A549 (cell line): ENCODE data around the gene CPA3.

Experiments
- BHLHE40 ChIP-seq: IDR thresholded peaks from 2 replicates; pipeline ENCODE4 v1.6.1; 2012; ENCODE audit warnings: low read depth, low read length, inconsistent platforms
- EHMT2 ChIP-seq: fragments of 200-600 bp; sonication (generic); IDR thresholded peaks from 2 replicates; pipeline ENCODE4 v1.6.1; 2016; ENCODE audit warnings: antibody characterized with exemption, low read depth, mild to moderate bottlenecking, moderate library complexity
- KDM1A ChIP-seq: fragments of 200-600 bp; sonication (generic); IDR thresholded peaks from 2 replicates; pipeline ENCODE4 v1.6.1; 2016; ENCODE audit warnings: low read depth, mild to moderate bottlenecking
- POLR2A ChIP-seq: IDR thresholded peaks from 2 replicates; pipeline ENCODE4 v1.6.1; 2012; ENCODE audit warnings: mild to moderate bottlenecking, low read length
- POLR2AphosphoS2 ChIP-seq: conservative IDR thresholded peaks from 2 replicates; pipeline ENCODE4 v1.6.1; 2012; ENCODE audit warnings: low read length, improper control_type of control experiment, inconsistent platforms
- RFX5 ChIP-seq: fragments of 450-650 bp; IDR thresholded peaks from 2 replicates; pipeline ENCODE4 v1.7.1; 2014; ENCODE audit warnings: antibody characterized with exemption, mild to moderate bottlenecking, moderate library complexity
- TF ChIP-seq, protein P1 (sequence below): fragments of >200 bp; sonication (Bioruptor Twin); formaldehyde crosslinking; IDR thresholded peaks from 3 replicates; pipeline ENCODE4 v1.5.1; 2016
- TF ChIP-seq, protein P2 (sequence below): fragments of 150-350 bp; IDR thresholded peaks from 2 replicates; pipeline ENCODE4 v1.6.1; 2014; ENCODE audit warnings: low read depth, mild to moderate bottlenecking, low read length
- TF ChIP-seq, protein P3 (sequence below): fragments of 200-600 bp; sonication (generic); IDR thresholded peaks from 2 replicates; pipeline ENCODE4 v1.6.1; 2016; ENCODE audit warnings: antibody characterized with exemption, mild to moderate bottlenecking, moderate library complexity

DNA sequence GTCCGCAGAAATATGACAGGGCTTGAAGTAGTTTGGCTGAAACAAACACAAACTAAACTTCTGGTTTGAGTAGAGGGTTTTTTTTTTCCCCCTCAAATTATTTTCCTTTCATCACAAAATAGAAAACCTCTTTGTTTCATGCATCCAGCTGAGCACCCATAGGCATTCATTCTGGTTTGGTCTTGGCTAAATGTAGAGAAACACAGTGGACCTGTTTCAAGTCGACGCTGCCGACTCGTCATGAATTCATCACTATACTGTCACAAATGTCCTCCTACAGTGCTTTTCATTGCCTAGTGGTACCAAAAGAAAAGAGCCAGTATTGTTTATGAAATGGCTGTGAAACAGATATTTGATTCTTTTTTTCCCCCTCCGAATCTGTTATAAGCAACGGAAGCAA lies 73.8 kb downstream of the CPA3 start:
- TF ChIP-seq, protein P1, sequence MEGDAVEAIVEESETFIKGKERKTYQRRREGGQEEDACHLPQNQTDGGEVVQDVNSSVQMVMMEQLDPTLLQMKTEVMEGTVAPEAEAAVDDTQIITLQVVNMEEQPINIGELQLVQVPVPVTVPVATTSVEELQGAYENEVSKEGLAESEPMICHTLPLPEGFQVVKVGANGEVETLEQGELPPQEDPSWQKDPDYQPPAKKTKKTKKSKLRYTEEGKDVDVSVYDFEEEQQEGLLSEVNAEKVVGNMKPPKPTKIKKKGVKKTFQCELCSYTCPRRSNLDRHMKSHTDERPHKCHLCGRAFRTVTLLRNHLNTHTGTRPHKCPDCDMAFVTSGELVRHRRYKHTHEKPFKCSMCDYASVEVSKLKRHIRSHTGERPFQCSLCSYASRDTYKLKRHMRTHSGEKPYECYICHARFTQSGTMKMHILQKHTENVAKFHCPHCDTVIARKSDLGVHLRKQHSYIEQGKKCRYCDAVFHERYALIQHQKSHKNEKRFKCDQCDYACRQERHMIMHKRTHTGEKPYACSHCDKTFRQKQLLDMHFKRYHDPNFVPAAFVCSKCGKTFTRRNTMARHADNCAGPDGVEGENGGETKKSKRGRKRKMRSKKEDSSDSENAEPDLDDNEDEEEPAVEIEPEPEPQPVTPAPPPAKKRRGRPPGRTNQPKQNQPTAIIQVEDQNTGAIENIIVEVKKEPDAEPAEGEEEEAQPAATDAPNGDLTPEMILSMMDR, result no peak
- no peak for TF ChIP-seq POLR2AphosphoS2
- no peak for TF ChIP-seq BHLHE40
- no peak for TF ChIP-seq RFX5
- TF ChIP-seq KDM1A, result no peak
- TF ChIP-seq, protein P2, sequence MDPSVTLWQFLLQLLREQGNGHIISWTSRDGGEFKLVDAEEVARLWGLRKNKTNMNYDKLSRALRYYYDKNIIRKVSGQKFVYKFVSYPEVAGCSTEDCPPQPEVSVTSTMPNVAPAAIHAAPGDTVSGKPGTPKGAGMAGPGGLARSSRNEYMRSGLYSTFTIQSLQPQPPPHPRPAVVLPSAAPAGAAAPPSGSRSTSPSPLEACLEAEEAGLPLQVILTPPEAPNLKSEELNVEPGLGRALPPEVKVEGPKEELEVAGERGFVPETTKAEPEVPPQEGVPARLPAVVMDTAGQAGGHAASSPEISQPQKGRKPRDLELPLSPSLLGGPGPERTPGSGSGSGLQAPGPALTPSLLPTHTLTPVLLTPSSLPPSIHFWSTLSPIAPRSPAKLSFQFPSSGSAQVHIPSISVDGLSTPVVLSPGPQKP, result no peak
- no peak for TF ChIP-seq POLR2A
- TF ChIP-seq EHMT2, result no peak
- TF ChIP-seq, protein P3, sequence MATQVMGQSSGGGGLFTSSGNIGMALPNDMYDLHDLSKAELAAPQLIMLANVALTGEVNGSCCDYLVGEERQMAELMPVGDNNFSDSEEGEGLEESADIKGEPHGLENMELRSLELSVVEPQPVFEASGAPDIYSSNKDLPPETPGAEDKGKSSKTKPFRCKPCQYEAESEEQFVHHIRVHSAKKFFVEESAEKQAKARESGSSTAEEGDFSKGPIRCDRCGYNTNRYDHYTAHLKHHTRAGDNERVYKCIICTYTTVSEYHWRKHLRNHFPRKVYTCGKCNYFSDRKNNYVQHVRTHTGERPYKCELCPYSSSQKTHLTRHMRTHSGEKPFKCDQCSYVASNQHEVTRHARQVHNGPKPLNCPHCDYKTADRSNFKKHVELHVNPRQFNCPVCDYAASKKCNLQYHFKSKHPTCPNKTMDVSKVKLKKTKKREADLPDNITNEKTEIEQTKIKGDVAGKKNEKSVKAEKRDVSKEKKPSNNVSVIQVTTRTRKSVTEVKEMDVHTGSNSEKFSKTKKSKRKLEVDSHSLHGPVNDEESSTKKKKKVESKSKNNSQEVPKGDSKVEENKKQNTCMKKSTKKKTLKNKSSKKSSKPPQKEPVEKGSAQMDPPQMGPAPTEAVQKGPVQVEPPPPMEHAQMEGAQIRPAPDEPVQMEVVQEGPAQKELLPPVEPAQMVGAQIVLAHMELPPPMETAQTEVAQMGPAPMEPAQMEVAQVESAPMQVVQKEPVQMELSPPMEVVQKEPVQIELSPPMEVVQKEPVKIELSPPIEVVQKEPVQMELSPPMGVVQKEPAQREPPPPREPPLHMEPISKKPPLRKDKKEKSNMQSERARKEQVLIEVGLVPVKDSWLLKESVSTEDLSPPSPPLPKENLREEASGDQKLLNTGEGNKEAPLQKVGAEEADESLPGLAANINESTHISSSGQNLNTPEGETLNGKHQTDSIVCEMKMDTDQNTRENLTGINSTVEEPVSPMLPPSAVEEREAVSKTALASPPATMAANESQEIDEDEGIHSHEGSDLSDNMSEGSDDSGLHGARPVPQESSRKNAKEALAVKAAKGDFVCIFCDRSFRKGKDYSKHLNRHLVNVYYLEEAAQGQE, result no peak
